Measurements from ENCODE around the gene VPS13D.

DNA sequence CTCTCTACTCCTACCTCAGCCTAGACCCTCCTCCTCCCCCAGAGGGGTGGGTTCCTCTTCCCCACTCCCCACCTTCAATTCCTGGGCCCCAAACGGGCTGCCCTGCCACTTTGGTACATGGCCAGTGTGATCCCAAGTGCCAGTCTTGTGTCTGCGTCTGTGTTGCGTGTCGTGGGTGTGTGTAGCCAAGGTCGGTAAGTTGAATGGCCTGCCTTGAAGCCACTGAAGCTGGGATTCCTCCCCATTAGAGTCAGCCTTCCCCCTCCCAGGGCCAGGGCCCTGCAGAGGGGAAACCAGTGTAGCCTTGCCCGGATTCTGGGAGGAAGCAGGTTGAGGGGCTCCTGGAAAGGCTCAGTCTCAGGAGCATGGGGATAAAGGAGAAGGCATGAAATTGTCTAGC, 21.6 kb upstream of the VPS13D start:
- TF ChIP-seq, protein P1, sequence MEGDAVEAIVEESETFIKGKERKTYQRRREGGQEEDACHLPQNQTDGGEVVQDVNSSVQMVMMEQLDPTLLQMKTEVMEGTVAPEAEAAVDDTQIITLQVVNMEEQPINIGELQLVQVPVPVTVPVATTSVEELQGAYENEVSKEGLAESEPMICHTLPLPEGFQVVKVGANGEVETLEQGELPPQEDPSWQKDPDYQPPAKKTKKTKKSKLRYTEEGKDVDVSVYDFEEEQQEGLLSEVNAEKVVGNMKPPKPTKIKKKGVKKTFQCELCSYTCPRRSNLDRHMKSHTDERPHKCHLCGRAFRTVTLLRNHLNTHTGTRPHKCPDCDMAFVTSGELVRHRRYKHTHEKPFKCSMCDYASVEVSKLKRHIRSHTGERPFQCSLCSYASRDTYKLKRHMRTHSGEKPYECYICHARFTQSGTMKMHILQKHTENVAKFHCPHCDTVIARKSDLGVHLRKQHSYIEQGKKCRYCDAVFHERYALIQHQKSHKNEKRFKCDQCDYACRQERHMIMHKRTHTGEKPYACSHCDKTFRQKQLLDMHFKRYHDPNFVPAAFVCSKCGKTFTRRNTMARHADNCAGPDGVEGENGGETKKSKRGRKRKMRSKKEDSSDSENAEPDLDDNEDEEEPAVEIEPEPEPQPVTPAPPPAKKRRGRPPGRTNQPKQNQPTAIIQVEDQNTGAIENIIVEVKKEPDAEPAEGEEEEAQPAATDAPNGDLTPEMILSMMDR (conservative IDR thresholded peaks at IDR 0.05; ENCODE audit: low read depth, low read length): no peak
- TF ChIP-seq EZH2 (IDR thresholded peaks at IDR 0.05; ENCODE audit: low read length, unreplicated experiment) (no peak), EZH2phosphoT487 (IDR thresholded peaks at IDR 0.05; ENCODE audit: borderline replicate concordance, low read length) (no peak)

Measured in PC-3 (cell line).